SK-N-SH (cell line): Measurements from ENCODE around the gene PKM.

ENCODE experiments used
- CTCF ChIP-seq: fragments of 200-600 bp; sonication (generic); IDR thresholded peaks from 2 replicates; pipeline ENCODE4 v1.6.1; 2017; ENCODE audit warnings: antibody characterized with exemption, mild to moderate bottlenecking, moderate library complexity
- FOSL2 ChIP-seq: IDR thresholded peaks from 2 replicates; pipeline ENCODE4 v1.4.0; 2012; ENCODE audit warnings: low read depth, mild to moderate bottlenecking, moderate library complexity, borderline replicate concordance
- POLR2AphosphoS5 ChIP-seq: IDR thresholded peaks from 2 replicates; pipeline ENCODE4 v1.6.1; 2012; ENCODE audit warnings: low read depth, low read length
- RFX5 ChIP-seq: IDR thresholded peaks from 2 replicates; pipeline ENCODE4 v1.6.1; 2012; ENCODE audit warnings: mild to moderate bottlenecking, improper control_type of control experiment, low read length
- TF ChIP-seq, protein P1 (sequence below): IDR thresholded peaks from 2 replicates; pipeline ENCODE4 v1.4.0; 2012; ENCODE audit warnings: low read depth
- TF ChIP-seq, protein P2 (sequence below): IDR thresholded peaks from 2 replicates; pipeline ENCODE4 v1.4.0; 2012; ENCODE audit warnings: low read depth, borderline replicate concordance

- no peak for TF ChIP-seq CTCF
- no peak for TF ChIP-seq POLR2AphosphoS5
- TF ChIP-seq FOSL2, result no peak
- TF ChIP-seq, protein P1, sequence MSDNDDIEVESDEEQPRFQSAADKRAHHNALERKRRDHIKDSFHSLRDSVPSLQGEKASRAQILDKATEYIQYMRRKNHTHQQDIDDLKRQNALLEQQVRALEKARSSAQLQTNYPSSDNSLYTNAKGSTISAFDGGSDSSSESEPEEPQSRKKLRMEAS, result no peak
- TF ChIP-seq, protein P2, sequence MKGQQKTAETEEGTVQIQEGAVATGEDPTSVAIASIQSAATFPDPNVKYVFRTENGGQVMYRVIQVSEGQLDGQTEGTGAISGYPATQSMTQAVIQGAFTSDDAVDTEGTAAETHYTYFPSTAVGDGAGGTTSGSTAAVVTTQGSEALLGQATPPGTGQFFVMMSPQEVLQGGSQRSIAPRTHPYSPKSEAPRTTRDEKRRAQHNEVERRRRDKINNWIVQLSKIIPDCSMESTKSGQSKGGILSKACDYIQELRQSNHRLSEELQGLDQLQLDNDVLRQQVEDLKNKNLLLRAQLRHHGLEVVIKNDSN, result no peak
- TF ChIP-seq RFX5, result no peak
These were observed 1.1 kb downstream of the PKM start for GRCh38 chr15:72229947-72230196.
